Stimulated activated CD8-positive, alpha-beta memory T cell treated with anti-CD3 and anti-CD28 coated beads, Interleukin-12 subunit alpha, Interleukin-12 subunit beta, amount 100 ng/mL, for 24 hours (primary cell): Measurements from ENCODE around the gene KMO.
A peak's percentile ranks its signal among the peaks of the same experiment; 100 is the strongest.

ENCODE experiments used
- DNase-seq: peaks from one replicate; pipeline ENCODE4 v3.0.0-alpha.2; 2020; ENCODE audit errors: extremely low read depth

Gene KMO

DNA sequence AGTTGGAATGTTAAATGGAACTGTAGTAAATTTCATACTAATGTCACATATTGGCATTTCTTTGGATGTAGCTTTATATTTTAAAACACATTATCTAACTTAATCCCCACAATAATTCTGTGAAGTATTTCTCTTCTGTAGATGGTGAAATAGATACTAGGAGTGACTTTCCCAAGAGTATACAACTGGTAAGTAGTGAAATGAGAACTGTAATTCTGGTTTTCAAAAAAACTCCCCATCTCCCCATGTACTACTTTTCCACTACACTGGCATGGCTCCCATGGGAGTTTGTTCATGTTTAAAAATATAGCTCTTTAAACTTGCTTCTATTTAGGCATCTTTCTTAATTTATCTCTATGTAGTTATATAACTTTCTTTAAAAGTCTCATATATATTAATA is 97.8 kb downstream of the KMO start:
- no peak for DNase-seq

DNA sequence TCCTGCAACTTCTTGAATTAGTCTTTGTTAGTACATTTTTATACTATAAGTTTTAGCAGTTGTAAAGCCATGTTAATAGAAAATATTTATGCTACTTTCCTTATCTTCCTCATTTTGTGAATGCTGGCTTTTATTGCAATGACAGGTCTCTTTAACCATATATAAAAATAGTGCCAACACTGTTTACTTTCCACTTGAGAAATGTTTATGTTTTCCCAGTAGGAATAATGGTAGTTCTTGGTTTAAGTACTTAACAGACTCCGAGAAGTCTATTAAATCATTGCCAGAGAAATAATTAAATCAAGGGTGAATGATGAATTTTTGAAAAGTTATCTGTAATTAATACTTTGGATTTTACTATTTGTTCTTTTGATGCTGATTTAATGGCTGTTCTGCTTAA is 98.3 kb downstream of the KMO start:
- DNase-seq, result no peak

DNA sequence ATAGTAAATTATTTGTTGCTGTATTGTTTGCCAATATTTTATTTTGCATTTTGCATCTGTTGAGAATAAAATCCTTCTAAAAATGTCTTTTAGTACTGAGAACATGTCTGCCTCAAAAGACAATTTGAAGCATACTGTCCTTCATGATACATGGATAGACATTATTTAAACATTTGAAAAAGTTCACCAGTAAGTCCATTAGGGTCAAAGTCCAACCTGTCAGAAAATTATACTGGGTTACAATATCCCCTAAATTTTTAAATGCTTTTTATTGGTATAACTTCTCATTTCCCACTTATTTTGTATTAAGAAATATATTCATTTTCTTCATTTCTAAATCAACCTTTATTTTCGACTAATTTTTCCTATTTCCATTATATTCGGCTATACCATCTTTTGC is 98.7 kb downstream of the KMO start:
- DNase-seq, result no peak

DNA sequence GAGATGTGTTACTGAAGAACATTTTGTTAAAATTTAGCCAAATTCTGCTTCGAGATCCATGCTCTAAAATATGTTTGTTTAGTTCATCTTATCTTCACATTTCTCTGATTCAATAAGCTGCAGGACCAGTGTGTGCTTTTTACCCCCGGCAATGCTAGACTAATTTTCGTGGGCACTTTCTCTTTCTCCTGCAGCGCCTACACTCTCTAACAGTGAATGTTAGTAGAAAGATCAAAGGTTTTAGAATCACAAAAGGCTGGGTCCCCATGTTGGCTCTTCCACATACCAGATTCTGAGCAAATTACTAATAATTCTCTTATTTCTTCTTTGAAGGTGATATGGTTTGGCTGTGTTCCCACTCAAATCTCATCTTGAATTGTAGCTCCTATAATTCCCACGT is 99.5 kb downstream of the KMO start:
- no peak for DNase-seq

DNA sequence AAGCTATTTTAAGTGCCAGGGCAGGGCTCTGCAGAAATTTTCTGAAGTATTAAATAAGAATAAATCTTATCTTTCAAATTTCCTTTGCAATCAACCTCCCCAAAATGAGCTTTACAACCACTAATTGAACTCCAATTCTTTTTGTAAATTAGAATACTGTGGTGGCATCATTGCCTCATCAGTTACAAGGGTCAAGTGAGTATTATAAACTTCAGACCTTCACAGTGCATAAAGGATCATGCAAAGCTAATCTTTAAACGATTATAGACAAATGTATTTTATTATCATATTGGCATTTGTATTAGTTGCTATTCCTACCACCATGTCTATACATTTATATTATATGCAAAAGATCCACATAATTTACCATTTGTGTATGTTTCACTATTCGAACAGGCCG is 100.8 kb downstream of the KMO start:
- DNase-seq, result no peak

DNA sequence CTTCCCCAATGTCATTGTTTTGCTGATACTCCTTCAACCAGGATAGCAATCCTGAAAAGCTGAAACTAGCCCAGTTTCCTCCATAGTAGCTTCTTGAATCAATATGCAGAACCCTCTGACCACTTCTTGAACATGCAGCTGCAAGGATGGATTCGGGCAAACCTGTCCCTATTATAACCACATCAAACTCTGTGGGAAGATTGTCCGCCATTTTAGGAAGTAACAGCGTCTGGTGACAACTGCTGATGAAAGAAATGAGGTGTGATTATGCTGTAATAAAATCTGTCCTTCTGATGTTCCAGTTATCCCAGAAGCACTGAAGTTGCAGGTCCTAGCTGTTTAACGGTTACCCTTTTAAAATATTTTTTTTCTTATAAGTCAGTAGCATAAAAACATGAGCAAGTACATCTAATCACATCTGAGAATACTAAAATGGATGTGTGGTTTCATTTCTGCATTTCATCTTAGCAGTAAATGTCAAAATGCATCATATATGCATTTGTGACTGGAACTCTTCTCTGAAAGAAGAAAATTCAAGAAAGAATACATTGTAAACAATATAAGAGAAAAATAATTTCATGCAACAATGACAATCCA is 103.5 kb downstream of the KMO start:
- no peak for DNase-seq

DNA sequence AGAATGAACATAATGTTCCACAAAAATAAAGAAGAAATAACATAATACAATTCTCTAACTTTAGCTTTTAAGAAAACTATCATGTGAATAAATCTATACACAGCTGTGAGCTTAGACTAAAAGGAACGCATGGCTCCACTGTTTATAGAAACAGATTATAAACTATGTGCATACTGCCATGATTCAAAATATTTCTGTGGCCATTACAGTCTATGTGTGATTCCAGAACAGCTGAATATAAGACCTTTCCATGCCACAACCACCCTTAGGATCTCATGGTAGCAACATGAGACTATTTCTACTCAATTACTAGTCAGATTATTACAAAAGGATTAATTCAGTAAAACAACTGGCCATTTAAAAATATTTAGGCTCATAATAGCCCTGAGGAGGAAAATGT is 104.1 kb downstream of the KMO start:
- DNase-seq, result no peak

DNA sequence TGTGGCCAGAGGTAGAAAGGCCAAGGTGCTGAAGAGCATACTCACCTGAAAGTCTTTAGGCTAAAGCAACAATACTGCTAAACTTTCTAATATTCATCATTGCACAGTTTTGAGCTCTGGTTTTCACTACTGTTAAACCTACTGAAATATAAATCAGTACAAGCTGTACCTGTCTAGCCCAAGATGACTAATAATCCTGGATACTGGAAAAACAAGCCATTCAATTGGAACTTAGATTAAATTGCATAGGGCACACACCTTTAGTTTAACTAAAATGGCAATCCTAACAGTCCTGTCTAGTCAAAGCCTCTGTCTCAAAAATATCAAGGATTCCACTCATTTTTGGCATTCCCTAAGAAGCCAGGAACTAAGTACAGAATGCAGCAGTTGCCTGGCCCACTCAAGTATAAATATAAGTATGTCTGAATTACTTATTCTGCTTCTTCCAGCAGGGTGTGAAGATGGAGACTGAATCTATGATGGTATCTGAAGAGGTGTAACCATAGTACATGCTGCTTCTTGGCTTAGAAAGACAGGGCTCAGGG is 104.9 kb downstream of the KMO start:
- no peak for DNase-seq

DNA sequence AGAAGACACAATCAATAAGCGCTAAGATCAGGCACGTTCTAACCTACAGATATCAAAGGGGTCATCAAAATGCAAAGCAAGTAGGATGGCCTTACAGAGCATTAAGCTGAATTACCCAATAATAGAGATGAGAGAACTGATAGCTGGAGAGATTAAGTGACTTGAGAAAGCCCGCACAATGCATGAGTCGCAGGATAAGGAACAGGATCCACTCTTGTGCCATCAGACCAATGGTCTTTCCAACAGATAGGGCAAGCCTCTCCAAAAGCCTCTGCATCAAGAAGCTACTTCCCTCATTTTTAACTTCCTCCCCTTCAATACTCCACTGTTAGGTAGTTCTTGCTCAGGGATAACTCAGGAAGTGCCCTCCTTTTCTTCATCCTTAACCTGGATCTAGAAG is 105.4 kb downstream of the KMO start:
- DNase-seq, result no peak

DNA sequence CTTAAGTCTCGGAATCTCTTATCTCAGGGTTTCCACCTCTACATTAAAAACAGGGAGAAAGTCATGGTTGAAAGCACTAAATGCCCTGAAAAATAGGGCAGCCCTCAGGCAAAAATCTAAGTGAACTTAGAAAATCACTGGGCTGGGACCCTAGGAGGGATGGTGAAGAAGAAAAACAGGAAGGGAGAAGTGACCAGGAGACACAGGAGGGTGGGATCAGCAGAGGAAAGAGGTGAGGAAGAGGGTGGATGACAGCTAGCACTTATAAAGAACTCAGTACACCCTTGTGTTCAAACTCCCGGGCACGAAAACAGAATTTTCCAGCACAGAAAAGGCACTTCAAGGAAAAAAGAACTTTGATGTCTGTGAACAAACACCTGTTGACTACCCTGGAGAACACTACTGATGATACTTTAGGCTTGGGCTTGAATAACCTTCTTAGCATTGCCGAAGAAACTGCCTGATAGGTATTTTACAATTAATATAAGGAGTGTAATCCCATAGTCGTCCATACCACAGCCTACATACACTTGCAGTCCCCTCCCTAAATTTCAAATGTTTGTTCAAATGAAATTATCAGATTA is 106.0 kb downstream of the KMO start:
- no peak for DNase-seq

DNA sequence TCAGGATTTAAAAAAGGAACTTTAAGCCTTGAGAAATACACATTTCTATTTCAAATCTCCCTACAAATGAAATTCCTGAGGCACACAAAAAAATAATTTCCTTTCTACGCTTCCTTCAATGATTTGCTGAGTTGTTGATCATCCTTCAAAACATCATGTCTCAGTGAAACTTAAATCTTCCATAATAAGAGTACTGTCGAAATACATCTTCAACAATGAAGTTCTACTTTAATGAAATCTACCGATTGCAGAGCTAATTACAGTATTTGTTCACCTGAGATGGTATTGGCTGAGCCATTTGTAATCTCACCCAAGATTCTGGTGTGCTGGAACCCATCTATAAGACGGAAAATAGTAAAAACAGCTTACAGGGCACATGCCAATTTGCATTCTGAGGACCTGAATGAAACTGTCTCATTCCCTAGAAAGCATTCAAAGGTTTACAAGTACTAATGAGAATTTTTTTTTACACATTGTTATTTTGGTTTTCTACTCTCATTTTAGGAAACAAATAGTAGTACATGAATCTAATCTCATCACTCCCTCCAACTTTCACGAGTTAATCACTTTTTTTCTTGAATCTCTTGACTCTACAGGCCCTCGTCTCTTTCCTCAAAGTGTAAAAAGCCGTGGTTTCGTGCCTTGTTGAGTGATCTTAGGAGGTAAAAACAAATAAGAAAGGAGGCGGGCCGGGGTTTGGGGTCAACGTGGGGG is 106.9 kb downstream of the KMO start:
- no peak for DNase-seq

DNA sequence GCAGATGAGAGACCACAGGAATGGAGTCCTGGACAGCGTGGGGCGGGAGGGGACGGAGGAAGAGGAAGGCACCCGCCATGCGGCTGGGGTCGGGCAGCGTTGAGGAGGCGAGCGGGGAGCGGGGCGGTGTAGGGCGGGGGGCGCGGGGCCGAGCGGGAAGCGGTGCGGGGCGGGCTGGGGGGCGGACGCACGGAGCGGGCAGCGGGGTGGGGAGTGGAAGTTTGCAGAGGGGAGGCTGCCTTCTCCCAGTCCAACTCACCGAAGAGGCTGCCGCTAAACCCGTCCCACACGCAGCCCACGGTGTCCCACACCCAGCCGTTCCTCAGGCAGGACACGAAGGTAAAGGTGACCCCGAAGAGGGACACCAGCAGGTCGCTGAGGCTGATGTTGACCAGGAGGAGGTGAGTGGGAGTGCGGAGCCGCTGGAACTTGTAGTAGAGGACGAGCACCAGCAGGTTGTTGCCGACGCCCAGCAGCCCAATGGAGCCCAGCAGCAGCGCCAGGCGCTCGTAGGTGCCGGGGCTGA is 107.5 kb downstream of the KMO start:
- DNase-seq, result peak; percentile 9

DNA sequence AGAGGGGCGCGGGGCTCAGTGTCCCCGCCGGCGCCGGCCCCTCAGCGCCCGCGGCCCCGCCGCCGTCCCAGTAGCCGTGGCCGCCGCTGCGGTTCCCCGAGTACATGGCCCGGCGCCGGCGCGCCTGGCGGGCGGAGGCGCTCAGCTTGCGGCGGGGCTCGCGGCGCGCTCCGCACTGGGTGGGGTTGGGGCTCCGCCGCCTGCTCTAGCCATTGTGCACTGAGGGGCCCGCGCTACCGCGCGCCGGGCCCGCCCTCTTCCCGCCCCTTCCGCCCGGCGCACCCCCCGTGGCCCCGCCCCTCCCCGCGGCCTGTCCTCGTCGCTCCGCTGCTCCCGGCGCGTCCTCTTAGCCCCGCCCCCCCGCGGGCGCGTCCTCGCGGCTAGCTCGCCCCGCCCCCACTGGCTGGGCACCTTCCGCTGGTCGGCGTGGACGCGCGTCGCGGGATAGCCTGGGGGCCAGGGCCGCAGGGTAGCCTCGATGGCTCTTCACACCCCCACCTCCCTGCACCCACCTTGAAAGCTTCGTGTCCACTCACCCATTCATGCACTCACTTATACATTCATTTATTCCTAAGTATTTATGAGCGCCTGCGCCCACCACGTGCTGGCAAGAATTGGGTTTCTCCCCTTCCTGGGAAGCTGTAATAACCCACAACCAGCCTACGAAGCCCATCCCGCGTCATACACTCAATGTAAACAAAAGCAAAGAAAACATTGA is 108.1 kb downstream of the KMO start, which contains the start of the genes CHML and OPN3:
CHML (minus strand) TSS at position 221 of the 718 bp plus-strand sequence. CDS start 4,603 bp downstream, outside the sequence.
OPN3 (minus strand) TSS at position 221 of the 718 bp plus-strand sequence; CDS start at position 106, 115 bp downstream.
- DNase-seq, result peak; percentile 83

DNA sequence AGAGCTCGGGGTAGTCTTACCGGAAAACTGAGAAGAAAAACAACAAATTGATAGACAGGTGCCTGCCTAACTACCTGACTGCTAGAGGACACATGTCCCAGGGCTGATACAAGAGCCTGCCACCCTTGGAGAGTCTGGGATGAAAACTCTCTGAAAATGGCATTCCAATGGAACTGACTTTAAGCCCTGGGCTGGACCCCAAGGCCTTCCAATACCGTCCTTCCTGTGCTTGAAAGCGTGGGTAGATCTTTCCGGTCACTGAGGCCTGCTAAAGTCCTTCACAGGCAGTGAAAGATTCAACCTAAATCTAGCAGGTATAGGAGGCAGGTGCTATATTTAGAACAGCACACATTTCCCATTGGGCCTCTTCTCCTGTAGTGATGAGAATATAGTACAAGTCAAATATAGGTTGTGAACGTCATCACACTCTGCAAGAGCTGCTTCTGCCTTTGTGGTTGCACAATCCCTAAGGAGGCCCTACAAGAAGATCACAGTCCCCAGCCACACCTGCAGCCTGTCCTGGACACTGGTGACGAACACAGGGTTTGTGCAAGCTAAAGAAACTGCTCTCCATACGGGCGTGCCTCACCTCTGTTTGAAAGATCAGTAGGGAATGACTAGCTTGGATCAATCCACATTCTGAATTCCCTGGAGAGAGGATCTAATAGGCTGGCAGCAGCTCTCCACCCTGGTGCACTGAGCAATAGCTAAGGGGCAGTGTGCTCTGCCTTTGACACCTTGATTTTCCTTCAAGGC is 108.9 kb downstream of the KMO start:
- DNase-seq, result no peak

DNA sequence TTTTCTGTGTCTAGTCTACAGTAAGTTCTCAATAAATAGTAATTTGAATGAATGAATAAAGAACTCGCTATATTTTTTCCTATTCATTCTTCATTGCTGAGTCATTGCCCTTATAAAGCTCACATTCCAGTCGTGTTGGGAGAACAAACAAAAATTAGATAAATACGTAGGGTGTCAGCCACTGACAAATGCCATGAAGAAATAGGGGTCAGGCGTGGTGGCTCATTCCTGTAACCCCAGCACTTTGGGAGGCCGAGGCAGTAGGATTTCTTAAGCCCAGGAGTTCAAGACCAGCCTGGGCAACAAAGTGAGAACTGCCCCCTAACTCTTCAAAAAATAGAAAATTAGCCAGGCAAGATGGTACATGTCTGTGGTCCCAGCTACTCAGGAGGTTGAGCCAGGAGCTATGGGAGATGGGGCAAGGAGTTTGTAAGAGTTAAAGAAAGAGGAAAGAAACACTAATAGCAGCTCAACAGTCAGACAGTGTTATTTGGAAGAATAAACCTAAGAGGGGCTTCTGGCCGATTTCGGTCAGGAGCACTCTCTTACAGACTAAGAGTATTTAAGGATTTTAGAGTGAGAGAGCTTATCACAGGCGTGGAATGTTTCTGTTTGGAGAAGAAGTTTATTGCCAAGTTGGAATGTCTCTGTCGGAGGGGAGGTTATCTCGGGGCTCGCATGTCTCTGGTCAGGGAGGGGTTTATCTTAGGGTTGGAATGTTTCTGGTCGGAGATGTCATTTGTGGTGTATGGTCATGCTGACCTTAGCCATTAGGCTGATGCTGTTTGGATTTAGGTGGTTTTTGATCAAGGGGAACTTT is 109.8 kb downstream of the KMO start:
- no peak for DNase-seq

DNA sequence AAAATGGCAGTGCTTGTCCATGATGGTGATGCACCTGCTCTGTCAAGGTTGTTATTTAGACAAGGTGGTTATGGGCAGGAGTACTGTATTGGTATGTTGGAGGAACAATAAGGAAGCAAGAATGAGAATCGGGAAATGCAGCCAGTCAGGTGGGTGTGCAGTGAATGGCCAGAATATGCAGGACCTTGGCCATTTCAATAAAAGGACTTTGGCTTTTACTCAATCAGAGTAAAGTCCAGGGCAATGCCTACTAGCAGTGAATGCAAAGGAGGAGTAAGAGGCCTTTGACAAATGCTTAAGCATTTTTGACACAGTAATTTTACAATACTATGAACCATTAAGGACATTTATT is 110.4 kb downstream of the KMO start:
- no peak for DNase-seq

DNA sequence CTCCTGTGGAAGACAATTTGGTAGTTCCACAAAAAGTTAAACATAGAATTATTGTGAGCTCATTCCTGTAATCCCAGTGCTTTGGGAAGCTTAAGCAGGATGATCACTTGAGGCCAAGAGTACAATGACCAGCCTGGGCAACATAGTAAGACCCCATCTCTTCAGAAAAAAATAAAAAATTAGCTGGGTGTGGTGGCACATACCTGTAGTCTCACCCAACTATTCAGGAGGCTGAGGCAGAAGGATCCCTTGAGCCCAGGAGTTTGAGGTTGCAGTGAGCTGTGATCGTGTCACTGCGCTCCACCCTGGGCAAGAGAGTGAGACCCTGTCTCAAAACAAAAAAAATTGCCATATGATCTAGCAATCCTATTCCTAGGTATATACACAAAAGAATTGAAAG is 112.1 kb downstream of the KMO start:
- no peak for DNase-seq

DNA sequence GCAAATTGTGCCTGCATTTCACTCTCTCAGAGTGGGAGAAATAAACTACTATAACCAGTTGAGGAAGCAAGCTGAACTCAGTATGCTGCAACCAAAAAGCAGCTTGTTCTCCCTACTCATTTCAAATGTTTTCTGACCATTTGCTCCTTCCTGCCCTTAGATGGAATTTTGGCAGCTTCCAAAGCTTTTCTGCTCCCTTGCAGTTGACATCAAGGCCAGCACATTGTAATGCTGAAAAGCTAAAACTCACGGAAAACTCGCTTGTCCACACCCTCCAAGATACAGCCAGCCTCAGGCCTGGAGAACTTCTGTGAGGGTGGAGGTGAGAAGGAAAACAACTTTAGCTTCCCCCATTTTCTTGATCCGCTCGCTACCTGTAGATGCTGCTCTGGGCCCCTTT is 113.0 kb downstream of the KMO start:
- DNase-seq, result no peak
